EH (cell line): ENCODE data around the gene GNG8.
"Not testable (repeated sequence)": the region's sequence is repeated elsewhere in the genome, so short reads cannot be mapped to it uniquely, and the experiment has no call there.

Experiments
- DNase-seq: peaks from one replicate; pipeline ENCODE4 v3.0.0-alpha.2; 2015; ENCODE audit warnings: low read depth

GNG8 gene

DNA sequence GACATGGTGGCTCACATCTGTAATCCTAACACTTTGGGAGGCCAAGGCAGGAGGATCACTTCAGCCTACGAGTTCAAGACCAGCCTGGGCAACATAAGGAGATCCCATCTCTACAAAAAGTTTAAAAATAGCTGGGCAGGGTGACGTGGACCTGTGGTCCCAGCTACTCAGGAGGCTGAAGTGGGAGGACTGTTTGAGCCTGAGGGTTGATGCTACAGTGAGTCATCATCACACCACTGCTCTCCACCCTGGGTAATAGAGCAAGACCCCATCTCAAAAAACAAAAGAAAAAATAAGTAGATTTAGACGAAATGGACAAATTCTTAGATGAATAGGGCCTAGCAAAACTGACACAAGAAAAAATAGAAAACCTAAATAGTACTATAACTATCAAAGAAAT is 10.4 kb upstream of the GNG8 start:
- no peak for DNase-seq

GRCh38 chr19:46644720-46645119 is 8.7 kb upstream of the GNG8 start:
- no peak for DNase-seq

- no peak for DNase-seq
Observed at GRCh38 chr19:46640656-46641055, 4.7 kb upstream of the GNG8 start.

DNA sequence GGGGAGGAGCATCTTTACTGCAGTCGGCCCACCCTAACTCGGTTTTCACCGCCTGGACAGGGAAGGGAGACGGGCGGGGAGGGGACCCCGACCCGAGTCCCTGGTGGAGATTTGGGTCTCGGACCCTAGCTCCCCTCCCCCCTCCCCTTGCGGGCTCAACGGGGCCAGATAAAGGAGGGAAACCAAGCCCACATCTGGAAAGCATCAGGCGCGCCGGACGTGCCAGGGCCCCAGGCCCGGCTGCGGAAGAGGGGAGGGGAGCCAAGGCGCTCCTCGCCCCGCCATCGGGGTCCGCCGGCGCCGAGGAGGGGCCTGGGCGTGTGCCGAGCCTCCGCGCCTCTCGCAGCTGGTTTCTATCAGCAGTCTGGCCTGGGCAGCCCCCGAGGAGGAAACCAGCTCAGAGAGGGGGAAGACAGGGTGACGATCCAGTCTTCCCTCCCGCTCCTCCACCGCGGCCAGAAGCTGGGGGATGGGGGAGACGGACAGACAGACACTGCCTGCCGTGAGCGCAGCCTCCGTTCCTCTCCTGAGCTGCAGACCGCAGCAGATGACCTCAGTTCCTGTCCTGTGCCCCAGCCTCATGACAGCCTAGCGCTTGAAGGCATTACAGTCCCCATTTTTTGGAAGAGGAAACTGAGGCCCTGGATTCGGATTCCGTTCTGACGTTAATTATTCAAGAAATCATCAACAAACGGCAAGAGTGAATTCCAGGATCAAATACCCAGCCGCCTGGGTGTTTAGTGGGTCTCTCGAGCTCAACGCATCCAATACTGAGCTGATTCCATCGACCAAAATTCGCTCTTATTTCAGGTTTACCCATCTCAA is 3.6 kb upstream of the GNG8 start:
- DNase-seq, result peak; percentile 86

- DNase-seq, result no peak
Observed at GRCh38 chr19:46637224-46637623, 1.2 kb upstream of the GNG8 start.

DNA sequence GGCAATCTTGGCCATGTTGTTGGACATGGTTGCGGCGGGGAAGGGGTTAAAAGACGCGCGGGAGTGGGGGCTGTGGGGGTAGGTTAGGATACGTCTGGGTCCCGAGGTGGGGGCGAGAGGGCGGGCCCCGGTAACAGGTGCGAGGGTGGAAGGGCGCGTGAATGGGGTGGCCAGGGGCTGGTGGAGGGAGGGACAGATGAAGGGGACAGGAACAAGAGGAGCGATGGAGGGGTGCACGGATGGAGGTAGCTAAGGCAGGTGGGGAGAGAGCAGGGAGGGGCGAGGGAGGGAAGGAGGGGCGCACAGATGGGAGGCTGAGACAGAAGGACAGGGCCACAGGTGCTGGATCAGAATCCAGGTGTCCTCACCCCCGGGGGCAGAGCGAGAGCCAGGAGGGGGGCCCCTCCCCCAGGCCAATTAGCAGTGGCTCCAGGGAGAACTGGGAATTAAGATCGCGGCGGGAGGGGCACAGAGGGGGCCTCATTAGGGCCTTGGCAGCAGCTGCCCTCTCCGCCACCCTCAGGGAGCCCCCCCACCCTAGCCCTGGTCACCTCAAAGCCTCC is 1.3 kb downstream of the GNG8 start:
- DNase-seq, result no peak

GRCh38 chr19:46634045-46634655 is 1.9 kb downstream of the GNG8 start:
- DNase-seq, result peak; percentile 89

- no peak for DNase-seq
Observed at GRCh38 chr19:46633130-46633529, 2.9 kb downstream of the GNG8 start.

DNA sequence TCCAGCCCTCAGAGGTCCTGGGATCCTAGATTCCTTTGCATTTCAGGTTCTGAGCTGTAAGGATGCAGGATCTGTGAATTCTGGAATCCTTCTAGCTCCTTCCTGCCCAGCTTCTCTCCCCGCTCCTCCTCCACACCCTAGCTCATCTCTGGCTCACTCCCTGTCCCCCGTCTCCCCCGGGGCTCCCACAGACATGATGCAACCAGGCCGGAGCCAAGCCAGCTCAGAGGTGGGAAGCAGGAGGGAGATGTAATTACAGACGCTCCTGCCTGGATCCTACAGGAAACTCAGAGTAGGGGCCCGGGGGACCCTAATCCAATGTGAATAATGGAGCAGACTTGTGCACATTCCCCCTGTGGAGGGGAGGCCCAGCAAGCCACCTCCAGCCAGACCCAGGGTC is 4.5 kb downstream of the GNG8 start:
- peak; percentile 84 for DNase-seq

DNA sequence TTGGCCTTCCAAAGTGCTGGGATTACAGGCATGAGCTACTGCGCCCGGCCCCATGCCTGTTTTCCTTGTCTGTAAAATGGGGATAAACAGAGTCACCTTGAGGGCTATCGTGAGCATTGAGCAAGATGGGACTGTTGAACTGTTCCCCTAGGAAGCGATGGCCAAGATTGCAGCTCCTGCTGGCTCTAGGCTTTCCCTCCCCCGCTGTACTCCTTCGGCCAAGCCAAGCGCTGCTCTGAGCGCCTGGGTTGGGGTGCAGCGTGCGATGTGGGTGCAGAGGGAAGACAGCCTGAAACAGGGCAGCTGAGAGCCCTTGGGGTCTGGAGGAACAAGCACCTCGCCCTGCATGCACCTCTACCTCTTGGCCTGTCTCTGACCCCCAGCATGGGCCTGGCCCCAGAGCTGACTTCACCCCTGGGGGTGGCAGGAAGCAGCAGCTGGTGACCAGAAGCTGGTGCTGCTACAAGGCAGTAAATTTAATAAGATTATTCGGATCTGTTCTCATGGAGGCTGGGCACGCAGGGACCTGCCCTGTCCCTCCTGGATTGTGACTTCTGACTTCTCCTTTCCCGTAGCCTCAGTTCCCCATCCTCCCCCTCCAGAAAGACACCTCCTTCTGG is 5.3 kb downstream of the GNG8 start:
- DNase-seq, result peak; percentile 34

DNA sequence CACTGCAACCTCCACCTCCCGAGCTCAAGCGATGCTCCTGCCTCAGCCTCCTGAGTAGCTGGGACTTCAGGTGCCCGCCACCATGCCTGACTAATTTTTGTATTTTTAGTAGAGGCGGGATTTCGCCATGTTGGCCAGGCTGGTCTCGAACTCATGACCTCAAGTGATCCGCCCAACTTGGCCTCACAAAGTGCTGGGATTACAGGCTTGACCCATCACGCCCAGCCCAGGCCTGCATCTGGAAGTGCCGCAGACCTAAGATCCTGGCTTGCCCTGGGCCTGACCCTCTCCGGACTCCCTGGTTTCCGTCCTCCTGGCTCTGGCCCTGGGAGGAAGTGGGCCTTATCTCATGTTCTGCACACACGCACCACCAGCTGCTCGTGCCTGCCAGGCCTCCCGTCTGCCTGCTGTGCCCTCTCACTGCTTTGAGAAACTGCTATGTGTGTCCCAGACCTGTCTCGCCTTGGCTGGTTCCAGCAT is 6.4 kb downstream of the GNG8 start:
- DNase-seq, result no peak

- not testable (repeated sequence) for DNase-seq
Observed at GRCh38 chr19:46628970-46629369, 7.0 kb downstream of the GNG8 start.

DNA sequence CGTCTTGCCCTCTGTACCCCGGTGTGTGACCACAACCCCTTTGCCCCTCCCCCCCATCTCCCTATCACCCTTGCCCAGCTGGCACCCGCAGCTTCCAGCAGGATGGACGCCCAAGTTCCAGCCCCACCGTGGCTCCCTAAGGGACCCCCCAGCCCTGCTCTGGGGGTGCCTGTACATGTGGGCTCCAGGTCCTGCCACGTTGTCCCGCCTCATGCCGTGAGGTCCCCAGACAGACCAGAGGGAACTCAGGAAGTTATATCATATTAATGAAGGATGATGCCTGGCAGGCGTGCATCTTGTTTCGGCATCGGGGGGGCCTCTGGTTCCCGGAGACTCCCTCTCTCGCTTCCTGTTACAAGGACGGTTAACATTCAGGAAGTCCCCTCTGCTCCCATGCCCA is 9.6 kb downstream of the GNG8 start:
- DNase-seq, result no peak

DNA sequence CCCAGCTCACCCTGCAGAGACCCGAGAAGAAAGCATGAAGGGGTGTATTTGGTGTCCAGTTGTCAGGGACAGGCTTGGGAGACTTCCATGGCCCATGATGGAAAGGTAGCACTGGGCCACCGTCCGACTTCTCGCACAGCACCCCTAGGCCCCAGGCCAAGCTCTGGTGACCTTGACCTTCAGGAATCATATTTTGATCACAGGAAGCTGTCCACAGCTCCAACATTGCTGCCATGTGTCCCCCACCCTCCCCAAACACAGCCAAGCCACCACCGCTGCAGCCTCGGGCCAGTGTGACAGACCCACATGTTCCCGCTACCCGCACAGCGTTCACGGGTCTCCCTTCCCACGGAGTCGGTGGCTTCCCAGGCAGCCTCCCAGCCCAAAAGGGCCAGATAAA is 10.3 kb downstream of the GNG8 start:
- no peak for DNase-seq

- DNase-seq, result peak; percentile 94
Observed at GRCh38 chr19:46624958-46625661, 10.9 kb downstream of the GNG8 start, which contains the start of gene PTGIR. Gene PTGIR, minus strand, starts transcription at chr19:46625089. Its CDS starts 864 bp downstream, at chr19:46624225.

DNA sequence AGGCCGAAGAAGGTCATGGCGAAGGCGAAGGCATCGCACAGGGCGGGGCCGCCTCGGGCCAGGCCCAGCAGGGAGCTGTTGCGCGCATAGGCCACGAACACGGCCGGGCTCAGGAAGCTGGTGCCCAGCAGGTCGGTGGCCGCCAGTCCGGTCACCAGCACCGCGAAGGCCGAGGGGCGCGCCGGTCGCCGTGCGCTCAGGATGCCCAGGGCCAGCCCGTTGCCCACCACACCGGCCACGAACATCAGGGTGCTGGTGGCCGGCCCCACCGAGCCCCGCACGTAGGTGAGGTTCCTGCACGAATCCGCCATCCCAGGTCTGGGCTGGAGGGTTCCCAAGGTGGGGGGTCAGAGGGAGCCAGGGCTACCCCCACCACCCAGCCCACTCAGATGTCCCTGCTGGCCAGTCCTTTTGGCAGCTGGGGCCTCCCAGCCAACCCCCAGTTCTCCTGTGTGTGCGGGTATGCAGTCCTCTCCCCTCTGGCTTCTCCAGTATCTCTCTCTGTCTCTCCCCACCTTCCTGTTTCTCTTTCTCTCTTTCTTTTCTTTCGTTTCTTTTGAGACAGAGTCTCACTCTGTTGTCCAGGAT is 12.0 kb downstream of the GNG8 start:
- DNase-seq, result no peak

GRCh38 chr19:46622118-46622446 is 13.9 kb downstream of the GNG8 start:
- DNase-seq, result no peak

- DNase-seq, result no peak
Observed at GRCh38 chr19:46621191-46622117, 14.5 kb downstream of the GNG8 start.

GRCh38 chr19:46620716-46621115 is 15.3 kb downstream of the GNG8 start:
- peak; percentile 86 for DNase-seq

DNA sequence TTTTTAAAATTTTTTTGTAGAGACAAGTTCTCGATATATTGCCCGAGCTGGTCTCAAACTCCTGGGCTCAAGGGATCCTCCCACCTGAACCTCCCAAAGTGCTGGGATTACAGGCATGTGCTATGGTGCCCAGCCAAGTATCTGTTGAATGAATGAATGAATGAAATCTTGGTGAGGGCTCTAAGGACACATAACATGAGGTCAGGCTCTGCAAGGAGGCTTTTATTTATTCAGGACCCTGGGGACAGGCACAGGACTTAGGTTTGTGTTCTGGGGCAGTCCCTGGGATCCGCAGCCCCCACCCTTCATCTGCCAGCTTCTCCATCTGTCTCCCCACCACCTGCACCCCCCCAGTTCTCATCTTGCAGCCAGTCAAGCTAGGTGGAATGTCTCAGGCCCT is 15.7 kb downstream of the GNG8 start:
- no peak for DNase-seq
